ENCODE measurements around the gene AP1S1. TPM values are rescaled to one million over a fixed set of nuclear protein-coding genes. Genes with fewer than 3 reads are reported as not detected.

AP1S1 gene
- total and polyA plus RNA-seq, 9 of the 15 experiments (the other 6 are each of a cell fraction or from before 2014, with no cell fraction given) = 4.4 to 149 (median 89.4) TPM

- TF ChIP-seq UBTF (IDR thresholded peaks at IDR 0.05; ENCODE audit: borderline replicate concordance in 1 of 2, low read depth in 2 of 2, low read length in 2 of 2) (no peak), SMAD4 (CRISPR knock-in tag; conservative IDR thresholded peaks at IDR 0.05) (no peak), ERF (CRISPR knock-in tag; IDR thresholded peaks at IDR 0.05) (no peak), KLF6 (CRISPR knock-in tag; IDR thresholded peaks at IDR 0.05; ENCODE audit: borderline replicate concordance) (no peak), MXD1 (CRISPR knock-in tag; IDR thresholded peaks at IDR 0.05; ENCODE audit: borderline replicate concordance, poor library complexity, severe bottlenecking) (no peak), KDM2B (CRISPR knock-in tag; IDR thresholded peaks at IDR 0.05) (no peak), ZNF41 (CRISPR knock-in tag; conservative IDR thresholded peaks at IDR 0.05) (no peak), ZNF785 (CRISPR knock-in tag; IDR thresholded peaks at IDR 0.05) (no peak), KHSRP (IDR thresholded peaks at IDR 0.05) (no peak), ZNF592 (IDR thresholded peaks at IDR 0.05) (no peak), POLR2G (IDR thresholded peaks at IDR 0.05; ENCODE audit: low read depth, low read length) (peak; percentile 62), KDM1A (IDR thresholded peaks at IDR 0.05) (peak; percentile 90 to 94), CREB3 (tag; conservative IDR thresholded peaks at IDR 0.05; ENCODE audit: low read depth) (no peak), PML (IDR thresholded peaks at IDR 0.05; ENCODE audit: low read length) (no peak), HOMEZ (CRISPR knock-in tag; IDR thresholded peaks at IDR 0.05) (no peak), ARHGAP35 (IDR thresholded peaks at IDR 0.05; ENCODE audit: partially characterized antibody) (no peak)
Measured at GRCh38 chr7:101153969-101154692, at the start of gene AP1S1 (continued).
